PC-3 (cell line): ENCODE results near the gene CPLANE1. TPM values are rescaled to one million over a fixed set of nuclear protein-coding genes. Genes with fewer than 3 reads are reported as not detected.

Source experiments
- ATAC-seq: fragments of 200-7000 bp; cut with Tn5 transposase; 2 replicates; pipeline ENCODE4 v1.9.1; 2020; ENCODE audit warnings: mild to moderate bottlenecking, moderate library complexity
- BruUV-seq: library from RNA; stranded (reverse); fragments of 400-500 nt; replicated peaks from 2 replicates; lab custom pipeline; 2021; lab: Mats Ljungman, UMichigan
- CTCF ChIA-PET: fragments of 300-600 bp; sonication (Branson Sonifier 250); formaldehyde crosslinking; loops from one replicate; lab custom pipeline; 2022; ENCODE audit warnings: antibody characterized with exemption; lab: Charles Lee
- POLR2A ChIA-PET: fragments of 300-600 bp; sonication (Branson Sonifier 250); formaldehyde crosslinking; loops from one replicate; lab custom pipeline; 2022; ENCODE audit warnings: antibody characterized with exemption; ENCODE audit not compliant: unreplicated experiment; lab: Charles Lee
- DNase-seq: peaks from one replicate; pipeline ENCODE4 v3.0.0-alpha.2; 2015
- H2AFZ ChIP-seq: fragments of 300-600 bp; sonication (generic); 2 replicates; pipeline ENCODE4 v1.6.0; 2016; ENCODE audit warnings: antibody characterized with exemption, low read length
- H3F3A ChIP-seq: fragments of 300-600 bp; sonication (generic); one replicate; pipeline ENCODE4 v1.6.0; 2017; ENCODE audit warnings: antibody characterized with exemption, low read length, control low read depth, mild to moderate bottlenecking; ENCODE audit not compliant: unreplicated experiment
- H3K27ac ChIP-seq: fragments of 300-600 bp; sonication (generic); 2 replicates; pipeline ENCODE4 v1.5.1; 2016; ENCODE audit warnings: mild to moderate bottlenecking, low read length
- H3K27me3 ChIP-seq: fragments of 300-600 bp; sonication (generic); 2 replicates; pipeline ENCODE4 v1.6.1; 2016; ENCODE audit warnings: low read length, mixed read lengths
- H3K36me3 ChIP-seq: fragments of 300-600 bp; sonication (generic); 2 replicates; pipeline ENCODE4 v1.6.1; 2016; ENCODE audit warnings: low read depth, mixed run types, low read length, mixed read lengths
- H3K4me1 ChIP-seq: fragments of 300-600 bp; sonication (generic); 2 replicates; pipeline ENCODE4 v1.5.1; 2016; ENCODE audit warnings: low read length; ENCODE audit not compliant: insufficient read depth
- H3K4me2 ChIP-seq: fragments of 300-600 bp; sonication (generic); 2 replicates; pipeline ENCODE4 v1.6.0; 2016; ENCODE audit warnings: low read length
- H3K4me3 ChIP-seq: fragments of 300-600 bp; sonication (generic); 2 replicates; pipeline ENCODE4 v1.5.1; 2016; ENCODE audit warnings: mild to moderate bottlenecking, low read length, mixed read lengths
- H3K79me2 ChIP-seq: fragments of 300-600 bp; sonication (generic); 2 replicates; pipeline ENCODE4 v1.6.1; 2017; ENCODE audit warnings: low read length, mixed read lengths
- H3K9ac ChIP-seq: fragments of 300-600 bp; sonication (generic); 2 replicates; pipeline ENCODE4 v1.6.0; 2016; ENCODE audit warnings: mild to moderate bottlenecking, low read length
- H3K9me2 ChIP-seq: fragments of 300-600 bp; sonication (generic); replicated peaks from 2 replicates; pipeline ENCODE4 v1.6.1; 2016; ENCODE audit warnings: mixed run types, low read length, mixed read lengths
- H3K9me3 ChIP-seq: fragments of 300-600 bp; sonication (generic); 2 replicates; pipeline ENCODE4 v1.6.1; 2016; ENCODE audit warnings: low read length, mixed read lengths
- H4K20me1 ChIP-seq: fragments of 300-600 bp; sonication (generic); 2 replicates; pipeline ENCODE4 v1.6.1; 2016; ENCODE audit warnings: low read length, mixed read lengths
- CTCF ChIP-seq: fragments of 300-600 bp; sonication (generic); conservative IDR thresholded peaks from 2 replicates; pipeline ENCODE4 v1.5.1; 2017; ENCODE audit warnings: antibody characterized with exemption, low read depth, mild to moderate bottlenecking, low read length
- EZH2 ChIP-seq: fragments of 300-600 bp; sonication (generic); IDR thresholded peaks from one replicate; pipeline ENCODE4 v1.6.1; 2017; ENCODE audit warnings: antibody characterized with exemption, mild to moderate bottlenecking, low read length; ENCODE audit not compliant: unreplicated experiment
- EZH2phosphoT487 ChIP-seq: fragments of 300-600 bp; sonication (generic); IDR thresholded peaks from 2 replicates; pipeline ENCODE4 v1.6.1; 2018; ENCODE audit warnings: mild to moderate bottlenecking, antibody characterized with exemption, low read length, borderline replicate concordance
- intact Hi-C: fragments of 100-400 bp; cut with micrococcal nuclease; formaldehyde crosslinking; loops from 2 replicates; pipeline ENCODE4 v1.9.0; 2023
- total RNA-seq: library from RNA; depleted of rRNA; stranded (reverse); fragments of >200 nt; gene quantifications from 2 replicates; pipeline ENCODE4 v1.2.3, GENCODE V29; 2014

CPLANE1 gene
- total RNA-seq, 1 experiment from 2014 or later = 10.1 TPM

DNA sequence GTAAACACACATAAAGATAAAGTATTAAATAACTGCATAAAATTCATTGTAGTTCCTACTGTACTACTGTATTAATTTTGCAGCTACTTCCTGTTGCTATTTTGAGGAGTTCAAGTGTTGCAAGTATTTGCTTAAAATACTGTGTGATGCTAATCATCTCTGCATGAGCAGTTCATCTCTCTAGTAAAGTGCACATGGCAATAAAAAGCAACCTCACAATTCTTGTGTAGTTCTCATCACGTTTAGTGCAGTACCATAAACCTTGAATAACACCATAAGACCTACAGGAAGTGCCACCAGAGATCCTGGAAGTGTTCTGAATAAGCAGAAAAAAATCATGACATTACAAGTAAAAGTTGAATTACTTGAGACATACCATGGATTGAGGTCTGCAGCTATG is 34.6 kb downstream of the CPLANE1 start:
- Histone ChIP-seq H3K27ac (no peak overlapping the region), H3K9me2 (no peaks in the 10 kb centered on the region), H3F3A (no peaks in the 10 kb centered on the region), H4K20me1 (no peaks in the 10 kb centered on the region), H3K79me2 (no peaks in the 10 kb centered on the region), H3K9ac (no peak overlapping the region), H3K4me3 (no peak overlapping the region), H3K4me2 (no peak overlapping the region), H3K9me3 (no peaks in the 10 kb centered on the region), H3K4me1 (no peaks in the 10 kb centered on the region), H3K27me3 (no peaks in the 10 kb centered on the region), H2AFZ (no peak overlapping the region), H3K36me3 (no peaks in the 10 kb centered on the region; the same call in 1 of the 2 replicates)
- no peak for DNase-seq
- ATAC-seq = peak; percentile 20
- TF ChIP-seq EZH2phosphoT487 (no peak), EZH2 (no peak), CTCF (no peak)
- intact Hi-C loops = no loop called here
- POLR2A ChIA-PET = interaction anchor here (0.5 kb wide), 1 partner anchor 35 kb away, joined by 5 read pairs; the partner anchor contains the start of gene CPLANE1
- CTCF ChIA-PET = no interaction called here
- BruUV-seq = no TSS peak

GRCh38 chr5:37212096-37212495 is 37.1 kb downstream of the CPLANE1 start:
- Histone ChIP-seq H2AFZ (no peak overlapping the region), H3K79me2 (no peaks in the 10 kb centered on the region), H4K20me1 (no peaks in the 10 kb centered on the region), H3K9ac (no peak overlapping the region), H3K27me3 (no peaks in the 10 kb centered on the region), H3K4me1 (no peaks in the 10 kb centered on the region), H3K36me3 (no peaks in the 10 kb centered on the region; the same call in 1 of the 2 replicates), H3K9me2 (no peaks in the 10 kb centered on the region), H3K27ac (no peak overlapping the region), H3F3A (no peaks in the 10 kb centered on the region), H3K4me3 (no peak overlapping the region), H3K9me3 (no peaks in the 10 kb centered on the region), H3K4me2 (no peak overlapping the region)
- CTCF ChIA-PET = no interaction called here
- POLR2A ChIA-PET = no interaction called here
- DNase-seq = peak; percentile 11
- intact Hi-C loops = no loop called here
- TF ChIP-seq EZH2 (no peak), CTCF (no peak), EZH2phosphoT487 (no peak)
- BruUV-seq = no TSS peak
- ATAC-seq = no peak

- DNase-seq = no peak
- H4K20me1 ChIP-seq = no peaks in the 10 kb centered on the region
- H3F3A ChIP-seq = no peaks in the 10 kb centered on the region
- ChIA-PET POLR2A (no interaction called here), CTCF (no interaction called here)
- no peak overlapping the region for H3K4me2 ChIP-seq
- no peak for ATAC-seq
- no peaks in the 10 kb centered on the region; the same call in 1 of the 2 replicates for H3K36me3 ChIP-seq
- H3K27ac ChIP-seq = no peak overlapping the region
- H3K9ac ChIP-seq = no peak overlapping the region
- no peak overlapping the region for H3K4me3 ChIP-seq
- intact Hi-C loops = no loop called here
- no peaks in the 10 kb centered on the region for H3K9me3 ChIP-seq
- no peak overlapping the region for H2AFZ ChIP-seq
- TF ChIP-seq EZH2 = no peak
- TF ChIP-seq EZH2phosphoT487 = no peak
- TF ChIP-seq CTCF = no peak
- H3K4me1 ChIP-seq = no peaks in the 10 kb centered on the region
- H3K9me2 ChIP-seq = no peaks in the 10 kb centered on the region
- H3K27me3 ChIP-seq = no peaks in the 10 kb centered on the region
- no peaks in the 10 kb centered on the region for H3K79me2 ChIP-seq
- BruUV-seq = no TSS peak
Observed at GRCh38 chr5:37211661-37212060, 37.5 kb downstream of the CPLANE1 start.
